WTC11 (cell line): ENCODE data around the gene UBB. TPM values are rescaled to one million over a fixed set of nuclear protein-coding genes. Genes with fewer than 3 reads are reported as not detected.

Experiments used
- ATAC-seq: fragments of 200-7000 bp; cut with Tn5 transposase; 2 replicates; pipeline ENCODE4 v1.10.0; 2021; ENCODE audit warnings: mild to moderate bottlenecking, moderate library complexity
- CTCF ChIA-PET: fragments of 300-600 bp; sonication (Branson Sonifier 250); formaldehyde crosslinking; loops from one replicate; lab custom pipeline; 2021; ENCODE audit warnings: antibody characterized with exemption; lab: Charles Lee
- POLR2A ChIA-PET: fragments of 350-600 bp; sonication (Branson Sonifier 250); formaldehyde crosslinking; loops from one replicate; lab custom pipeline; 2021; ENCODE audit warnings: antibody characterized with exemption; lab: Charles Lee
- DNase-seq: peaks from one replicate; pipeline ENCODE4 v3.0.0; 2021; ENCODE audit warnings: low spot score
- H3K27ac Mint-ChIP-seq: 2 replicates; pipeline ENCODE4 v1.8.0; 2021; ENCODE audit warnings: mixed read lengths
- H3K27me3 Mint-ChIP-seq: 2 replicates; pipeline ENCODE4 v1.8.0; 2021; ENCODE audit warnings: low read depth, mild to moderate bottlenecking, moderate library complexity, mixed read lengths
- H3K36me3 Mint-ChIP-seq: 2 replicates; pipeline ENCODE4 v1.8.0; 2021; ENCODE audit warnings: mixed read lengths
- H3K4me1 Mint-ChIP-seq: 2 replicates; pipeline ENCODE4 v1.8.0; 2022; ENCODE audit warnings: mixed read lengths
- H3K4me3 Mint-ChIP-seq: 2 replicates; pipeline ENCODE4 v1.8.0; 2021; ENCODE audit warnings: mild to moderate bottlenecking, moderate library complexity, mixed read lengths
- H3K9me3 Mint-ChIP-seq: 2 replicates; pipeline ENCODE4 v1.8.0; 2021; ENCODE audit warnings: mixed read lengths
- EMX1 ChIP-seq: fragments of 250-450 bp; sonication (Bioruptor Pico); IDR thresholded peaks from 2 replicates; pipeline ENCODE4 v1.8.0; 2021; ENCODE audit warnings: mild to moderate bottlenecking
- FOXK1 ChIP-seq: sonication (generic); formaldehyde crosslinking; IDR thresholded peaks from 2 replicates; pipeline ENCODE4 v1.8.0; 2022; ENCODE audit warnings: mild to moderate bottlenecking, moderate library complexity, missing genetic modification reagents
- JUN ChIP-seq: sonication (generic); formaldehyde crosslinking; IDR thresholded peaks from 2 replicates; pipeline ENCODE4 v1.8.0; 2023; ENCODE audit warnings: mild to moderate bottlenecking, missing genetic modification reagents
- MXD4 ChIP-seq: fragments of 250-450 bp; sonication (Bioruptor Pico); IDR thresholded peaks from 2 replicates; pipeline ENCODE4 v1.8.0; 2021; ENCODE audit warnings: mild to moderate bottlenecking, moderate library complexity, borderline replicate concordance
- SMAD4 ChIP-seq: sonication (generic); formaldehyde crosslinking; IDR thresholded peaks from 2 replicates; pipeline ENCODE4 v1.8.0; 2022; ENCODE audit warnings: mild to moderate bottlenecking, missing genetic modification reagents
- ZNF532 ChIP-seq: fragments of 250-450 bp; sonication (Bioruptor Pico); IDR thresholded peaks from 2 replicates; pipeline ENCODE4 v1.9.0; 2021; ENCODE audit warnings: mild to moderate bottlenecking, borderline replicate concordance
- total RNA-seq: library from RNA; stranded (reverse); gene quantifications from 3 replicates; pipeline ENCODE4 v1.2.3, GENCODE V29; 2021
- TF ChIP-seq, protein P1 (sequence below): sonication (generic); formaldehyde crosslinking; IDR thresholded peaks from 2 replicates; pipeline ENCODE4 v1.8.0; 2023; ENCODE audit warnings: missing genetic modification reagents, mild to moderate bottlenecking, borderline replicate concordance
- TF ChIP-seq, protein P2 (sequence below): sonication (generic); formaldehyde crosslinking; conservative IDR thresholded peaks from 2 replicates; pipeline ENCODE4 v1.8.1; 2022; ENCODE audit warnings: mild to moderate bottlenecking, missing genetic modification reagents
- TF ChIP-seq, protein P3 (sequence below): sonication (generic); formaldehyde crosslinking; IDR thresholded peaks from 2 replicates; pipeline ENCODE4 v1.8.0; 2022; ENCODE audit warnings: missing genetic modification reagents
- TF ChIP-seq, protein P4 (sequence below): sonication (generic); formaldehyde crosslinking; IDR thresholded peaks from 2 replicates; pipeline ENCODE4 v1.8.0; 2023; ENCODE audit warnings: missing genetic modification reagents
- TF ChIP-seq, protein P5 (sequence below): sonication (generic); formaldehyde crosslinking; IDR thresholded peaks from 2 replicates; pipeline ENCODE4 v1.8.0; 2023; ENCODE audit warnings: mild to moderate bottlenecking, missing genetic modification reagents

Gene UBB
- total RNA-seq, 1 experiment from 2014 or later: 1,216 TPM

- TF ChIP-seq, protein P1, sequence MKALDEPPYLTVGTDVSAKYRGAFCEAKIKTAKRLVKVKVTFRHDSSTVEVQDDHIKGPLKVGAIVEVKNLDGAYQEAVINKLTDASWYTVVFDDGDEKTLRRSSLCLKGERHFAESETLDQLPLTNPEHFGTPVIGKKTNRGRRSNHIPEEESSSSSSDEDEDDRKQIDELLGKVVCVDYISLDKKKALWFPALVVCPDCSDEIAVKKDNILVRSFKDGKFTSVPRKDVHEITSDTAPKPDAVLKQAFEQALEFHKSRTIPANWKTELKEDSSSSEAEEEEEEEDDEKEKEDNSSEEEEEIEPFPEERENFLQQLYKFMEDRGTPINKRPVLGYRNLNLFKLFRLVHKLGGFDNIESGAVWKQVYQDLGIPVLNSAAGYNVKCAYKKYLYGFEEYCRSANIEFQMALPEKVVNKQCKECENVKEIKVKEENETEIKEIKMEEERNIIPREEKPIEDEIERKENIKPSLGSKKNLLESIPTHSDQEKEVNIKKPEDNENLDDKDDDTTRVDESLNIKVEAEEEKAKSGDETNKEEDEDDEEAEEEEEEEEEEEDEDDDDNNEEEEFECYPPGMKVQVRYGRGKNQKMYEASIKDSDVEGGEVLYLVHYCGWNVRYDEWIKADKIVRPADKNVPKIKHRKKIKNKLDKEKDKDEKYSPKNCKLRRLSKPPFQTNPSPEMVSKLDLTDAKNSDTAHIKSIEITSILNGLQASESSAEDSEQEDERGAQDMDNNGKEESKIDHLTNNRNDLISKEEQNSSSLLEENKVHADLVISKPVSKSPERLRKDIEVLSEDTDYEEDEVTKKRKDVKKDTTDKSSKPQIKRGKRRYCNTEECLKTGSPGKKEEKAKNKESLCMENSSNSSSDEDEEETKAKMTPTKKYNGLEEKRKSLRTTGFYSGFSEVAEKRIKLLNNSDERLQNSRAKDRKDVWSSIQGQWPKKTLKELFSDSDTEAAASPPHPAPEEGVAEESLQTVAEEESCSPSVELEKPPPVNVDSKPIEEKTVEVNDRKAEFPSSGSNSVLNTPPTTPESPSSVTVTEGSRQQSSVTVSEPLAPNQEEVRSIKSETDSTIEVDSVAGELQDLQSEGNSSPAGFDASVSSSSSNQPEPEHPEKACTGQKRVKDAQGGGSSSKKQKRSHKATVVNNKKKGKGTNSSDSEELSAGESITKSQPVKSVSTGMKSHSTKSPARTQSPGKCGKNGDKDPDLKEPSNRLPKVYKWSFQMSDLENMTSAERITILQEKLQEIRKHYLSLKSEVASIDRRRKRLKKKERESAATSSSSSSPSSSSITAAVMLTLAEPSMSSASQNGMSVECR: no peak
- TF ChIP-seq MXD4 (CRISPR knock-in tag): no peak
- TF ChIP-seq, all 79 proteins: peak for 0
Measured at GRCh38 chr17:16379654-16380053, 1.2 kb upstream of the UBB start (continued).

DNA sequence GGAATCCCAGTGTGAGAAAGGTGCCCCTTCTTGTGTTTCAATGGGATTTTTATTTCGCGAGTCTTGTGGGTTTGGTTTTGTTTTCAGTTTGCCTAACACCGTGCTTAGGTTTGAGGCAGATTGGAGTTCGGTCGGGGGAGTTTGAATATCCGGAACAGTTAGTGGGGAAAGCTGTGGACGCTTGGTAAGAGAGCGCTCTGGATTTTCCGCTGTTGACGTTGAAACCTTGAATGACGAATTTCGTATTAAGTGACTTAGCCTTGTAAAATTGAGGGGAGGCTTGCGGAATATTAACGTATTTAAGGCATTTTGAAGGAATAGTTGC is 567 bp downstream of the UBB start:
- POLR2A ChIA-PET: interaction anchor here (1.0 to 1.9 kb wide), 9 partner anchors 16 to 166 kb away, joined by 3 to 13 read pairs (median 7); partner anchors contain the start of genes CENPV, NCOR1 and TRPV2
- no peak for DNase-seq
- ATAC-seq: no peak
- Mint-ChIP-seq H3K9me3 (no peaks in the 10 kb centered on the region), H3K4me3 (peak overlapping the region; percentile 91), H3K27me3 (no peaks in the 10 kb centered on the region), H3K27ac (peak overlapping the region; percentile 98), H3K4me1 (peaks cover 25% of the 10 kb centered on the region), H3K36me3 (peaks cover 28% of the 10 kb centered on the region)
- CTCF ChIA-PET: interaction anchor here (1.0 to 1.7 kb wide), 6 partner anchors 18 to 140 kb away, joined by 3 to 12 read pairs (median 6); partner anchors contain the start of genes CENPV and TRPV2
- TF ChIP-seq FOXK1 (CRISPR knock-in tag): no peak
- 0 out of 2 replicates have a peak, but pooled peaks have one; percentile 76 for TF ChIP-seq EMX1
- TF ChIP-seq ZNF532 (CRISPR knock-in tag): 0 out of 2 replicates have a peak, but pooled peaks have one; percentile 17

DNA sequence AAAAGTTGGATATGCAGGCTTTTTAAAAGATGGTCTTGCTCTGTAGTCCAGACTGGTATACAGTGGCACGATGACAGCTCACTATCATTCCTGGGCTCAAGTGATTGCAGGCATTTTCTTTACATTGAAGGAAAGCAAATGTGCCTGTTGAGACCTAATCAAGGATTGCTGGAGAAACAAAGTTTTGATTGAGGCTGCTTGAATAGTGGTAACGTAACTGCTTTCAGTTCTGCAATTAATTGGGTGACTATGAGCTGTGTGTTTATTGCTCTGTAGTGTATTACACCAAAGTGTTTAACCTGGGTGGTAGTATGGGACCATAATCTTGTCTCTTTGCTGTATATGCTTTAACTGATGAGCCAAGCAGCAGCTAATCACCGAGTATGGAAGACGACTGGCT is 2.3 kb downstream of the UBB start:
- Mint-ChIP-seq H3K36me3 (peaks cover 28% of the 10 kb centered on the region), H3K4me1 (peaks cover 30% of the 10 kb centered on the region), H3K27ac (no peak overlapping the region), H3K27me3 (no peaks in the 10 kb centered on the region; the same call in 1 of the 2 replicates), H3K9me3 (no peaks in the 10 kb centered on the region), H3K4me3 (peak overlapping the region; percentile 91; the same call in 1 of the 2 replicates)
- TF ChIP-seq, protein P2, sequence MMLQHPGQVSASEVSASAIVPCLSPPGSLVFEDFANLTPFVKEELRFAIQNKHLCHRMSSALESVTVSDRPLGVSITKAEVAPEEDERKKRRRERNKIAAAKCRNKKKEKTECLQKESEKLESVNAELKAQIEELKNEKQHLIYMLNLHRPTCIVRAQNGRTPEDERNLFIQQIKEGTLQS (CRISPR knock-in tag): no peak
- TF ChIP-seq JUN (CRISPR knock-in tag): no peak
- TF ChIP-seq EMX1: peak; percentile 31; the same call in 1 of the 2 replicates
- ATAC-seq (no peak), DNase-seq (no peak)
- ChIA-PET CTCF (interaction anchor here (1.1 to 2.2 kb wide), 2 partner anchors 19 to 32 kb away, joined by 4 to 12 read pairs; partner anchors contain the start of gene TRPV2), POLR2A (interaction anchor here (1.9 kb wide), 1 partner anchor 55 kb away, joined by 4 read pairs; no protein-coding TSS in a partner anchor)

DNA sequence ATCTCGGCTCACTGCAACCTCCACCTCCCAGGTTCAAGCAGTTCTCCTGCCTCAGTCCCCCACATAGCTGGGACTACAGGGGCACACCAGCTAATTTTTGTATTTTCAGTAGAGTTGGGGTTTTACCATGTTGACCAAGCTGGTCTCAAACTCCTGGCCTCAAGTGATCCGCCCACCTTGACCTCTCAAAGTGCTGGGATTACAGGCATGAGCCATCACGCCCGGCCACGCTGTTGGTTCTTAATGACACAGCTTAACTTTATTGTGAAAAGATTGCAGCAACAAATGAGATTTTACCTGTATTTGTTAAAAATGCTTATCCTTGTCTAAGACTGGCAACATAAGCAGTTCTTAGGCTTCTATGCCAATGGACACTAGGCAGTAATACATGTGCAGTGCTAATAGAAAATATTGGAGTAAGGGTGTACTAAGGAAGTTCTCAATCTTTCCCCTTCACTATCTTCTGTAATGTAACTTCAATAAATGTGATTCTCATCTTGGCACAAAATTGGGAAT is 2.9 kb downstream of the UBB start:
- no peaks in the 10 kb centered on the region for H3K9me3 Mint-ChIP-seq
- TF ChIP-seq, protein P3, sequence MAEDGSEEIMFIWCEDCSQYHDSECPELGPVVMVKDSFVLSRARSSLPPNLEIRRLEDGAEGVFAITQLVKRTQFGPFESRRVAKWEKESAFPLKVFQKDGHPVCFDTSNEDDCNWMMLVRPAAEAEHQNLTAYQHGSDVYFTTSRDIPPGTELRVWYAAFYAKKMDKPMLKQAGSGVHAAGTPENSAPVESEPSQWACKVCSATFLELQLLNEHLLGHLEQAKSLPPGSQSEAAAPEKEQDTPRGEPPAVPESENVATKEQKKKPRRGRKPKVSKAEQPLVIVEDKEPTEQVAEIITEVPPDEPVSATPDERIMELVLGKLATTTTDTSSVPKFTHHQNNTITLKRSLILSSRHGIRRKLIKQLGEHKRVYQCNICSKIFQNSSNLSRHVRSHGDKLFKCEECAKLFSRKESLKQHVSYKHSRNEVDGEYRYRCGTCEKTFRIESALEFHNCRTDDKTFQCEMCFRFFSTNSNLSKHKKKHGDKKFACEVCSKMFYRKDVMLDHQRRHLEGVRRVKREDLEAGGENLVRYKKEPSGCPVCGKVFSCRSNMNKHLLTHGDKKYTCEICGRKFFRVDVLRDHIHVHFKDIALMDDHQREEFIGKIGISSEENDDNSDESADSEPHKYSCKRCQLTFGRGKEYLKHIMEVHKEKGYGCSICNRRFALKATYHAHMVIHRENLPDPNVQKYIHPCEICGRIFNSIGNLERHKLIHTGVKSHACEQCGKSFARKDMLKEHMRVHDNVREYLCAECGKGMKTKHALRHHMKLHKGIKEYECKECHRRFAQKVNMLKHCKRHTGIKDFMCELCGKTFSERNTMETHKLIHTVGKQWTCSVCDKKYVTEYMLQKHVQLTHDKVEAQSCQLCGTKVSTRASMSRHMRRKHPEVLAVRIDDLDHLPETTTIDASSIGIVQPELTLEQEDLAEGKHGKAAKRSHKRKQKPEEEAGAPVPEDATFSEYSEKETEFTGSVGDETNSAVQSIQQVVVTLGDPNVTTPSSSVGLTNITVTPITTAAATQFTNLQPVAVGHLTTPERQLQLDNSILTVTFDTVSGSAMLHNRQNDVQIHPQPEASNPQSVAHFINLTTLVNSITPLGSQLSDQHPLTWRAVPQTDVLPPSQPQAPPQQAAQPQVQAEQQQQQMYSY: no peak
- TF ChIP-seq, protein P4, sequence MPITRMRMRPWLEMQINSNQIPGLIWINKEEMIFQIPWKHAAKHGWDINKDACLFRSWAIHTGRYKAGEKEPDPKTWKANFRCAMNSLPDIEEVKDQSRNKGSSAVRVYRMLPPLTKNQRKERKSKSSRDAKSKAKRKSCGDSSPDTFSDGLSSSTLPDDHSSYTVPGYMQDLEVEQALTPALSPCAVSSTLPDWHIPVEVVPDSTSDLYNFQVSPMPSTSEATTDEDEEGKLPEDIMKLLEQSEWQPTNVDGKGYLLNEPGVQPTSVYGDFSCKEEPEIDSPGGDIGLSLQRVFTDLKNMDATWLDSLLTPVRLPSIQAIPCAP (CRISPR knock-in tag): no peak
- TF ChIP-seq, protein P5, sequence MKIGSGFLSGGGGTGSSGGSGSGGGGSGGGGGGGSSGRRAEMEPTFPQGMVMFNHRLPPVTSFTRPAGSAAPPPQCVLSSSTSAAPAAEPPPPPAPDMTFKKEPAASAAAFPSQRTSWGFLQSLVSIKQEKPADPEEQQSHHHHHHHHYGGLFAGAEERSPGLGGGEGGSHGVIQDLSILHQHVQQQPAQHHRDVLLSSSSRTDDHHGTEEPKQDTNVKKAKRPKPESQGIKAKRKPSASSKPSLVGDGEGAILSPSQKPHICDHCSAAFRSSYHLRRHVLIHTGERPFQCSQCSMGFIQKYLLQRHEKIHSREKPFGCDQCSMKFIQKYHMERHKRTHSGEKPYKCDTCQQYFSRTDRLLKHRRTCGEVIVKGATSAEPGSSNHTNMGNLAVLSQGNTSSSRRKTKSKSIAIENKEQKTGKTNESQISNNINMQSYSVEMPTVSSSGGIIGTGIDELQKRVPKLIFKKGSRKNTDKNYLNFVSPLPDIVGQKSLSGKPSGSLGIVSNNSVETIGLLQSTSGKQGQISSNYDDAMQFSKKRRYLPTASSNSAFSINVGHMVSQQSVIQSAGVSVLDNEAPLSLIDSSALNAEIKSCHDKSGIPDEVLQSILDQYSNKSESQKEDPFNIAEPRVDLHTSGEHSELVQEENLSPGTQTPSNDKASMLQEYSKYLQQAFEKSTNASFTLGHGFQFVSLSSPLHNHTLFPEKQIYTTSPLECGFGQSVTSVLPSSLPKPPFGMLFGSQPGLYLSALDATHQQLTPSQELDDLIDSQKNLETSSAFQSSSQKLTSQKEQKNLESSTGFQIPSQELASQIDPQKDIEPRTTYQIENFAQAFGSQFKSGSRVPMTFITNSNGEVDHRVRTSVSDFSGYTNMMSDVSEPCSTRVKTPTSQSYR: no peak
- TF ChIP-seq SMAD4 (CRISPR knock-in tag): no peak

More for the DNA sequence above, 2.9 kb downstream of the UBB start:
- Mint-ChIP-seq H3K27me3 (no peaks in the 10 kb centered on the region; the same call in 1 of the 2 replicates), H3K4me1 (peaks cover 30% of the 10 kb centered on the region), H3K27ac (peak overlapping the region; percentile 32), H3K36me3 (peaks cover 28% of the 10 kb centered on the region), H3K4me3 (peak overlapping the region; percentile 20; the same call in 1 of the 2 replicates)
- CTCF ChIA-PET: interaction anchor here (1.1 to 2.2 kb wide), 2 partner anchors 20 to 31 kb away, joined by 4 to 12 read pairs; partner anchors contain the start of gene TRPV2
- DNase-seq: no peak
- POLR2A ChIA-PET: interaction anchor here (1.9 kb wide), 1 partner anchor 55 kb away, joined by 4 read pairs; no protein-coding TSS in a partner anchor
- ATAC-seq: no peak
